ENCODE results near the gene SNCB. TPM values are rescaled to one million over a fixed set of nuclear protein-coding genes. Genes with fewer than 3 reads are reported as not detected.

SNCB gene
- total RNA-seq, 1 experiment from 2014 or later: not detected

DNA sequence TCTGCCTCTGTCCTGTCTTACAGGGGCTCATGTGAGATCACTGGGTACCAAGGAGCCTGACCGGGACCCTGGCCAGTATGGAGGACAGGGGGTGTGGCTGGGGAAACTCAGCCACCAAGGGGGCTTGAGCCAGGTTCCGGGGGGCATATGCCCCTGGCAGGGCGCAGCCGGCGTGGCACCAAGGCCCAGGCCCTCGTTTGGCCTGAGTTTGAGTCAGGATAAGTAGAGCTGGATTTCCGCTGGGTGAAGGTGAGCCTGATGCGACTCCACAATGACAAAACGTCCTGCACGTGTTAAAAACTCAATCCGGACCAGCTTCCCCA is 16.3 kb upstream of the SNCB start:
- ATAC-seq (peak; percentile 9), DNase-seq (ENCODE audit: low read depth, low spot score) (no peak)
- ChIA-PET POLR2A (interaction anchor here (0.6 to 1.4 kb wide), 5 partner anchors 12 to 910 kb away, joined by 3 to 4 read pairs (median 4); partner anchors contain the start of gene RNF44), RAD21 (ENCODE audit: low non-redundant PET in 1 of 2, low total read pairs in 2 of 2, uncharacterized antibody in 2 of 2, unreplicated experiment in 2 of 2) (interaction anchor here (0.7 kb wide), 2 partner anchors 14 to 377 kb away, joined by 3 read pairs; no protein-coding TSS in a partner anchor), CTCF (interaction anchor here (1.3 to 2.2 kb wide), 3 partner anchors 14 to 916 kb away, joined by 3 to 11 read pairs (median 4); partner anchors contain the start of gene FGFR4)
- peak overlapping the region; percentile 68 for H3K27ac ChIP-seq (ENCODE audit: low read depth, low read length)
- H3K4me3 ChIP-seq (replicated peaks in 1 of 2; ENCODE audit: low read depth in 1 of 2, low read length in 2 of 2): peak overlapping the region; percentile 61 to 86
- peaks cover 17 to 44% of the 10 kb centered on the region in 2 experiments for H3K4me1 ChIP-seq (ENCODE audit: control insufficient read depth in 1 of 2, insufficient read depth in 2 of 2, low read length in 2 of 2)
- peaks cover 28% of the 10 kb centered on the region for H3K79me2 ChIP-seq (ENCODE audit: insufficient read depth, low read length)
- H3K27me3 ChIP-seq (ENCODE audit: insufficient read depth, low read length): no peaks in the 10 kb centered on the region
- no peaks in the 10 kb centered on the region for H3K9me2 ChIP-seq (ENCODE audit: insufficient read depth)
- no peaks in the 10 kb centered on the region for H3K36me3 ChIP-seq (ENCODE audit: control insufficient read depth in 1 of 2, insufficient read depth in 2 of 2, low read length in 2 of 2)
- H3K4me2 ChIP-seq (ENCODE audit: low read length): peak overlapping the region; percentile 94
- intact Hi-C loops (cut with micrococcal nuclease): no loop called here
- TSS peak; percentile 99 for BruUV-seq (replicated peaks)
- no peaks in the 10 kb centered on the region for H3K9me3 ChIP-seq (ENCODE audit: control insufficient read depth in 1 of 2, insufficient read depth in 1 of 2, low read depth in 1 of 2, low read length in 2 of 2)
- H4K20me1 ChIP-seq (ENCODE audit: insufficient read depth): no peaks in the 10 kb centered on the region
- no peak for TF ChIP-seq POLR2A (IDR thresholded peaks at IDR 0.05; ENCODE audit: borderline replicate concordance, extremely low read depth, insufficient read depth, insufficient read length)
- TF ChIP-seq YY1 (IDR thresholded peaks at IDR 0.05; ENCODE audit: extremely low read depth, insufficient replicate concordance, low read depth, low read length): no peak
- no peak for TF ChIP-seq JUND (IDR thresholded peaks at IDR 0.05)
- no peak for TF ChIP-seq REST (IDR thresholded peaks at IDR 0.05; ENCODE audit: low read depth)
- H3K9ac ChIP-seq (ENCODE audit: low read length): peak overlapping the region; percentile 83
- no peak overlapping the region for H2AFZ ChIP-seq (ENCODE audit: low read depth, low read length, poor library complexity, severe bottlenecking)

Measured in HCT116 (cell line).